Measurements from ENCODE around the gene CDC25A.

CDC25A gene

DNA sequence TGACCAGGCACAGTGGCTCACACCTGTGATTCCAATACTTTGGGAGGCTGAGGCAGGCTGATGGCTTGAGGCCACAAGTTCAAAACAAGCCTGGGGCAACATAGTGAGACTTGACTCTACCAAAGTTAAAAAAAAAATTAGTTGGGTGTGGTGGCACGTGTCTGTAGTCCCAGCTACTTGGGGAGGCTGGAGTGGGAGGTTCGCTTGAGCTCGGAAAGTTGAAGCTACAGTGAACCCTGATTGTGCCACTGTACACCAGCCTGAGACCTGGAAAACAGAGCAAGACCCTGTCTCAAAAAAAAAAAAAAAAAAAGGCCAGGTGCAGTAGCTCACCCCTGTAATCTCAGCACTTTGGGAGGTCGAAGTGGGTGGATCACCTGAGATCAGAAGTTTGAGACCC lies 3.1 kb downstream of the CDC25A start:
- Histone ChIP-seq H3K36me3 (ENCODE audit: insufficient read depth, low read length) (peaks cover 38% of the 10 kb centered on the region), H3K9me3 (ENCODE audit: control insufficient read depth, insufficient read depth, low read length) (no peaks in the 10 kb centered on the region), H3K9ac (ENCODE audit: low read depth, low read length) (no peak overlapping the region), H3K4me1 (ENCODE audit: insufficient read depth, low read length) (no peaks in the 10 kb centered on the region)

GRCh38 chr3:48184299-48184698 lies 3.9 kb downstream of the CDC25A start:
- Histone ChIP-seq H3K36me3 (ENCODE audit: insufficient read depth, low read length) (peaks cover 42% of the 10 kb centered on the region), H3K9ac (ENCODE audit: low read depth, low read length) (no peak overlapping the region), H3K9me3 (ENCODE audit: control insufficient read depth, insufficient read depth, low read length) (no peaks in the 10 kb centered on the region), H3K4me1 (ENCODE audit: insufficient read depth, low read length) (no peaks in the 10 kb centered on the region)

DNA sequence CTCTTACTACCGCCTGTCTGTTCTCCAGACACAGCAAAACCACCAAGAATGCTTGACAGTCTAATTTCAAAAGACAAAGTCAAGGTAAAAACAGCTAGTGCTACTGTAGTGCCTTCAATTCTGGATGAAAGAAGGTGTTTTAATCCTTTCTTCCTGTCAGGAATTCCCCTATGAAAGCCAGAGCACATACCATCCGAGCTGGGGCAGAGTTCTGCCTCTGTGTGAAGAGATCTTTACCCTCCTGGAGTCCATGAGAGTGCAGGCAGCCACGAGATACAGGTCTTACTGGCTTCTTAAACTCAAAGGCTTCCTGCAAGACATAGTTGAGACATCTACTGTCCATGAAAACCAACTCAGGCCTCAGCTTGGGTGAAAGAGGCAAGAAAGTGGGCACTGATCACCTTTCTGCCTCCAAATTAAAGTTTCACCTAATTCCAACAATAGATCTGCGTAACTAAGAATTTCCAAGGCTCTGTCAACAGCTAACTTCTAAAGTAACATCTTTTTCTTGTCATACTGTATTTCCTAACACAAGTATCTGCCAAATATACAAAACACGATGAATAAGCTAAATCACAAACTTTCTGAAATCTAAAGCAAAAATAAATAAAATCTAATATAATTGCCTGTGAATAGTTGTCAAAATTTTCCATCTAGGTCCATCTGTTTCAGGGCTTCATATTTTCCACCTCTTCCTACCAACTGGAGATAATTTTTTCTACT lies 7.5 kb downstream of the CDC25A start:
- Histone ChIP-seq H3K9me3 (ENCODE audit: control insufficient read depth, insufficient read depth, low read length) (no peaks in the 10 kb centered on the region), H3K36me3 (ENCODE audit: insufficient read depth, low read length) (peaks cover 64% of the 10 kb centered on the region), H3K9ac (ENCODE audit: low read depth, low read length) (no peak overlapping the region), H3K4me1 (ENCODE audit: insufficient read depth, low read length) (no peaks in the 10 kb centered on the region)

- Histone ChIP-seq H3K36me3 (ENCODE audit: insufficient read depth, low read length) (peaks cover 63% of the 10 kb centered on the region), H3K4me1 (ENCODE audit: insufficient read depth, low read length) (no peaks in the 10 kb centered on the region), H3K9ac (ENCODE audit: low read depth, low read length) (no peak overlapping the region), H3K9me3 (ENCODE audit: control insufficient read depth, insufficient read depth, low read length) (no peaks in the 10 kb centered on the region)
These were observed 8.2 kb downstream of the CDC25A start for GRCh38 chr3:48180021-48180420.

DNA sequence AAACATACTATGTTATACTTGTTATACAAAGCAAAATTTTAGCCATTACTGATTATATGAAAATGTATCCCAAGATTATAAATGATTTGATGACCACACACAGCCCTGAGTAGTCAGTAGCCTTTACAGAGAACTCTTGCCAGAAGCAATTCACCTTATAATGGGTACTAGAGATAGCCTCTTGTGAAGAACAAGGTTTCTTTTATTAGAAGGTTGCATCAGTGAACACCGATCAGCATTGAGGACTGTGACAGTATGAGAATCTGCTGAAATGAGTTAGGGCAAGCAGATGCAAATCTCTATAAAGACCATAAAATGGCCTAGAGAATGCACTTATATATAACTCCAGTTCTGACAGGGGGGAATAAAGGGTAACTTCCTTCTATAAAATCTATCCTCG lies 10.1 kb downstream of the CDC25A start:
- no peak overlapping the region for H3K9ac ChIP-seq (ENCODE audit: low read depth, low read length)
- H3K36me3 ChIP-seq (ENCODE audit: insufficient read depth, low read length): peaks cover 62% of the 10 kb centered on the region

DNA sequence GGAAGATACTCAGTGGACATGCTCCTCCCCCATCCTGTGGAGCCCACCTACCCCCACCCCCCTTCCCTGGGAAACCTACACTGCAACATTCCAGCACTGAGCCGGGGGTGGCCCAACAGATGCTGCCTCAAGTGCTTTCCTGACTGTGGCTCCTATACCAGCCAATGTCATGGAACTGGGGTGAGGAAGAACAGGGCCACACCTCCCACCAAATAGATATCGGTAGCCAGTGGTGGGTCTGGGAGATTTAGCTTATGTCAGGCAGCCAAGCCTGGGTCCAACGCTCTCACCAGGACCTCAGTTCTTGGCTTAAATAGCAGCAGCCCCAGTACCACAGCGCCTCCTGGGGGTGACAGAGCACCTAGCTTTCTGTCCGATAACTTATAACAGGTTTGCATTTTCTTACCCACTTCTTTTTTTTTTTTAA lies 30.3 kb downstream of the CDC25A start:
- Histone ChIP-seq H3K36me3 (ENCODE audit: insufficient read depth, low read length) (peaks cover 12% of the 10 kb centered on the region), H3K4me1 (ENCODE audit: insufficient read depth, low read length) (no peaks in the 10 kb centered on the region), H3K9me3 (ENCODE audit: control insufficient read depth, insufficient read depth, low read length) (no peaks in the 10 kb centered on the region), H3K9ac (ENCODE audit: low read depth, low read length) (no peak overlapping the region)

More for the DNA sequence above, 10.1 kb downstream of the CDC25A start:
- H3K4me1 ChIP-seq (ENCODE audit: insufficient read depth, low read length): no peaks in the 10 kb centered on the region
- H3K9me3 ChIP-seq (ENCODE audit: control insufficient read depth, insufficient read depth, low read length): no peaks in the 10 kb centered on the region

DNA sequence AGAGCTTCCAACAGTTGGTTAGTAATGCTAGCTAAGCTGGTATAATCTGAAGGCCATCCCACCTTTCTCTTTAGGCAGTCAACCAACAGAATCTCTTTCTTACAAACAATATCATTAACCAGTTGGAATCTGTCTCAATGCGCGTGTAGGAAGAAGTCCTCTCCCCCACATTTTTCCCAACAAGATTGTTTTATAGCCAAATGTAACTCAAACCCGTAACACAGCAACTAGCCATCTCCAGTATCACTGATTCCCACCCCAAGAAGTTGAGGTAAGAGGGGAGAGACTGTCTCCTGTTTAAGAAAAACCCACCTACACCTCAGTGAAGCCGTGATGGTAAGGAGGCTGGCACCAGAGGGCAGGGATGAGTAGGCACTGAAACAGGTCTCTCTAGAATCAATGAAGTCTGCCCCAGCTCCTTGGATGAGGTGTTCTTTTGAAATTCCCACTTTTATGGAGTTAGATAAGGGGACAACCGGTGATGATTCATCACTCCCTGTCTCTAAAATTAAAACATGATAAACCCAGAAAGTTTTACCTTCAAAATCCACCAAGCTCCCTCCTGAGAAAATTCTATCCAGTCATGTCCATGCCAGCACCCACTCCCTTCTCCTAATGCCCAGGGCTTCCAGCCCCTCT lies 30.9 kb downstream of the CDC25A start:
- no peak overlapping the region for H3K9ac ChIP-seq (ENCODE audit: low read depth, low read length)
- no peaks in the 10 kb centered on the region for H3K9me3 ChIP-seq (ENCODE audit: control insufficient read depth, insufficient read depth, low read length)
- H3K36me3 ChIP-seq (ENCODE audit: insufficient read depth, low read length): peaks cover 12% of the 10 kb centered on the region
- no peaks in the 10 kb centered on the region for H3K4me1 ChIP-seq (ENCODE audit: insufficient read depth, low read length)

DNA sequence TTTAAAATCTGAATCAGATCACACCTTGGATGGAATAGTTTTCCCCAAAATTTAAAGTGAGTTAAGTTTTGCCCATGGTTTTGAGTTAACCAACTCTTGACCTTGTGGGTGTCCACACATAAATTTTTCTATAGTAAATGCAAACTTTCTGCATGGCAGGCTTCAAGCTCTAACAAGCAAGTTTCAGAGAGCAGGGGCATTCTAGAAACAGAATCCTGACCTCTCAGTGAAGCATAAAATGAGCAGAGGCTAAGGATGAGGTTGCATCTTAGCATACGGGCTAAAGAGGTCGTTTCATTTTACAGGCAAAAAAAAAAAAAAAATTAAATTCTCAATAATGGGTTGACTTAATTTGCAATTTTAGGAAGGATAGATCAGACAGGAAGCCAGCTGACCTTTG lies 32.1 kb downstream of the CDC25A start:
- peaks cover 1% of the 10 kb centered on the region; the same call in 1 of the 2 replicates for H3K4me1 ChIP-seq (ENCODE audit: insufficient read depth, low read length)
- H3K9me3 ChIP-seq (ENCODE audit: control insufficient read depth, insufficient read depth, low read length): no peaks in the 10 kb centered on the region
- no peak overlapping the region for H3K9ac ChIP-seq (ENCODE audit: low read depth, low read length)
- peaks cover 5% of the 10 kb centered on the region for H3K36me3 ChIP-seq (ENCODE audit: insufficient read depth, low read length)

- H3K9me3 ChIP-seq (ENCODE audit: control insufficient read depth, insufficient read depth, low read length): no peaks in the 10 kb centered on the region
- peaks cover 5% of the 10 kb centered on the region for H3K36me3 ChIP-seq (ENCODE audit: insufficient read depth, low read length)
- H3K9ac ChIP-seq (ENCODE audit: low read depth, low read length): no peak overlapping the region
- H3K4me1 ChIP-seq (ENCODE audit: insufficient read depth, low read length): peaks cover 5% of the 10 kb centered on the region; the same call in 1 of the 2 replicates
These were observed 33.1 kb downstream of the CDC25A start for GRCh38 chr3:48155122-48155521.

DNA sequence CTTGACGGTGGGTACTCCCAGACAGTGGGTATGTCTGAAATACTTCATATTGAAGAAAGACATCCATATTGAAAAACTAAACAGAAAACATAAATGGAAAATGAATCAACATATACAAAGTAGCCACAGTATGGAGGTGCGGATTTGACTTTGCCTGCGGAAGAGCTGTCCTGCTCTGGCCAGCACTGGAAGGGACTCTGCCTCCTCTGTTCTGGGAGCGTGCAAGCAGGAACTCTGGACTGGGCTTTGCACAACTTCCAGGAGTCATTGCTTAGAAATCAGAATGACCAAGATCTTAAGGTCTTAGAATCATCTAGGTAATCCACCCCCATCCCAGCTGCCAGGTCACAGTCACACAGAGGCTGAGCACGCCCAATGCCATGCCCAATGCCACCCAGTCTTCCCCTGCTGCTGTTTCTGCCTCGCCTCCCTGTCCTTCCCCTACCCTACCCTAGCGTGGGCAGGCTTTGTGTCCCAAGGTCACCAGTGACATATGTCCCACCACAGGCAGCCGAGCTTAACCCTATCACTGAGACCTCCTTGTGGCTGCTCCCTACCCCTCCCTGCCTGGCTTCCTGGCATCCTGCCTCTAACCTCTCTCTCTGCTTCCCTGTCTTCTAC lies 36.3 kb downstream of the CDC25A start:
- Histone ChIP-seq H3K36me3 (ENCODE audit: insufficient read depth, low read length) (no peaks in the 10 kb centered on the region), H3K9me3 (ENCODE audit: control insufficient read depth, insufficient read depth, low read length) (no peaks in the 10 kb centered on the region), H3K9ac (ENCODE audit: low read depth, low read length) (no peak overlapping the region), H3K4me1 (ENCODE audit: insufficient read depth, low read length) (peaks cover 5% of the 10 kb centered on the region; the same call in 1 of the 2 replicates)

GRCh38 chr3:48151058-48151806 lies 37.0 kb downstream of the CDC25A start:
- Histone ChIP-seq H3K36me3 (ENCODE audit: insufficient read depth, low read length) (no peaks in the 10 kb centered on the region), H3K9me3 (ENCODE audit: control insufficient read depth, insufficient read depth, low read length) (no peaks in the 10 kb centered on the region), H3K4me1 (ENCODE audit: insufficient read depth, low read length) (peaks cover 5% of the 10 kb centered on the region; the same call in 1 of the 2 replicates), H3K9ac (ENCODE audit: low read depth, low read length) (no peak overlapping the region)

DNA sequence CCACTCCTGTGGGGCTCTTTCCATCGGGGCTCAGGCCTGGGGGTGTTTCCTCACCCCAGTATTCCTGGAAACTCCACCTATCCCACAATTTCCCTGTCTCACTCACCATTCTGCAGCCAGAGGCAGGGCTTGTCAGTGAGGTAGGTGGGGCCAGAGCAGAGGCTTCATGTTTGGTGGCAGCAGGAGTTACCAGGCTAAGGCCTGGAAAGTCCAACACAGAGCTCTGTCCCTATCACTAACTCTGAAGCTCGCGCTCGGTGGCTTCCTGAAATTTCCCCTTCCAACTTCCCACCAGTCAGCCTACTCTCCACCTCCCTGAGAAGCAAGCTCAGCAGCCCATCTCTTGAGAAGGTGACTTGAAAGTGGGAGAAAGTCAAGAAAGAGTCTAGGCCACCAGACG lies 44.2 kb downstream of the CDC25A start:
- H3K4me1 ChIP-seq (ENCODE audit: insufficient read depth, low read length): peaks cover 4% of the 10 kb centered on the region; the same call in 1 of the 2 replicates
- H3K36me3 ChIP-seq (ENCODE audit: insufficient read depth, low read length): no peaks in the 10 kb centered on the region
- H3K9ac ChIP-seq (ENCODE audit: low read depth, low read length): no peak overlapping the region
- H3K9me3 ChIP-seq (ENCODE audit: control insufficient read depth, insufficient read depth, low read length): no peaks in the 10 kb centered on the region

- peaks cover 4% of the 10 kb centered on the region; the same call in 1 of the 2 replicates for H3K4me1 ChIP-seq (ENCODE audit: insufficient read depth, low read length)
- H3K9ac ChIP-seq (ENCODE audit: low read depth, low read length): no peak overlapping the region
- no peaks in the 10 kb centered on the region for H3K9me3 ChIP-seq (ENCODE audit: control insufficient read depth, insufficient read depth, low read length)
- H3K36me3 ChIP-seq (ENCODE audit: insufficient read depth, low read length): no peaks in the 10 kb centered on the region
These were observed 44.6 kb downstream of the CDC25A start for GRCh38 chr3:48143567-48143966.

GRCh38 chr3:48142316-48142870 lies 45.8 kb downstream of the CDC25A start:
- Histone ChIP-seq H3K4me1 (ENCODE audit: insufficient read depth, low read length) (peaks cover 4% of the 10 kb centered on the region; the same call in 1 of the 2 replicates), H3K9ac (ENCODE audit: low read depth, low read length) (no peak overlapping the region), H3K36me3 (ENCODE audit: insufficient read depth, low read length) (no peaks in the 10 kb centered on the region), H3K9me3 (ENCODE audit: control insufficient read depth, insufficient read depth, low read length) (no peaks in the 10 kb centered on the region)
